Measurements from ENCODE around the gene SORCS2. TPM values are rescaled to one million over a fixed set of nuclear protein-coding genes. Genes with fewer than 3 reads are reported as not detected.

Gene SORCS2
- polyA plus RNA-seq, 1 donor (not counting 4 experiments of a cell fraction or from before 2014, with no cell fraction given) = 0.09 TPM

DNA sequence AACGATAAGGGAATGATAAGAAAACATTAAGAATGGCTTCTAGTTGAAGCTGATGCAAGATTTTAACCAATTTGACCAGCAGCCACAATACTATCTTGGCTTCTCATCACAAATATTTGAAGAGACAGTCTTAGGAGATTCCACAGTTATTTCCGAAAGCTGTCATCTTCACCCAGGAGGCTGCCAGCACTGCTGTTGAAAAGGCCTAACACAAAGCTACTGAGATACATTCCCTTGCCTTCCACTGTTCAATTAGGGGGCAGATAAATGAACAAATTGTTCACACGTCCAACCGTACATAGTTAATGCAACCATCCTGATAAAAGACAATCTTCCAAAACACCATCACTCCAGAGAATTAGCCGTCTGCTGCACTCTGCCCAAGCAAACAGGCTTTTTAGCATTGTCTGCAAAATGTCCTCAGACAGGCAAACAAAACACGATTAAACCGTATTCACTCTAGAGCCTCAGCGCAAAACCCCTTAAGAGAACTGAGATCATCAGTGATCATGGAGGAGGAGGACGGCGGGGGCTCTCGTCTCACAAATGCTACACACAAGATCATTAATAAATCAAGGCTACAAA, 432.1 kb downstream of the SORCS2 start:
- Histone ChIP-seq H3K4me1 (ENCODE audit: control insufficient read depth, extremely low read depth, insufficient read depth, low read length) (no peaks in the 10 kb centered on the region), H3K9me1 (ENCODE audit: control insufficient read depth, extremely low read depth, insufficient read depth, low read length) (no peaks in the 10 kb centered on the region), H4K20me1 (ENCODE audit: control insufficient read depth, extremely low read depth, insufficient read depth, low read length) (no peaks in the 10 kb centered on the region), H3K27me3 (ENCODE audit: control insufficient read depth, extremely low read depth, insufficient read depth, low read length) (no peaks in the 10 kb centered on the region), H3K36me3 (ENCODE audit: control insufficient read depth in 2 of 2, extremely low read depth in 1 of 2, insufficient read depth in 2 of 2, low read length in 2 of 2) (no peaks in the 10 kb centered on the region), H3K4me3 (ENCODE audit: control insufficient read depth in 2 of 3, extremely low read depth in 1 of 3, insufficient read depth in 2 of 3, low read depth in 1 of 3, low read length in 3 of 3) (no peak overlapping the region), H3K9ac (ENCODE audit: control insufficient read depth, extremely low read depth, insufficient read depth, low read length) (no peak overlapping the region), H3K4me2 (ENCODE audit: control insufficient read depth, extremely low read depth, insufficient read depth, low read depth, low read length) (no peak overlapping the region), H3K27ac (ENCODE audit: control insufficient read depth, insufficient read depth, low read length) (no peak overlapping the region), H2AFZ (ENCODE audit: control insufficient read depth, low read length) (no peak overlapping the region), H3K9me3 (ENCODE audit: control insufficient read depth, low read depth, low read length) (peaks cover under 1% of the 10 kb centered on the region), H3K79me2 (ENCODE audit: control insufficient read depth, insufficient read depth, low read length) (no peaks in the 10 kb centered on the region)
- DNase-seq (ENCODE audit: low read depth, low spot score) (no peak), FAIRE-seq (no peak)
- no peak for TF ChIP-seq CTCF (optimal IDR thresholded peaks at IDR 0.05 in 1 of 3, IDR thresholded peaks at IDR 0.05 in 1 of 3, conservative IDR thresholded peaks at IDR 0.05 in 1 of 3; ENCODE audit: extremely low read depth in 1 of 3, insufficient read depth in 2 of 3, low read length in 3 of 3)
- TF ChIP-seq EZH2 (IDR thresholded peaks at IDR 0.05; ENCODE audit: low read length) = no peak
- dilution Hi-C loops (cut with MboI; ENCODE audit: extremely low pct_ligation_motif_present, low sequenced_read_pairs) = no loop called here

GRCh38 chr4:7625071-7625470, 432.7 kb downstream of the SORCS2 start:
- DNase-seq (ENCODE audit: low read depth, low spot score) (no peak), FAIRE-seq (no peak)
- no peak overlapping the region for H3K4me3 ChIP-seq (ENCODE audit: control insufficient read depth in 2 of 3, extremely low read depth in 1 of 3, insufficient read depth in 2 of 3, low read depth in 1 of 3, low read length in 3 of 3)
- H3K27me3 ChIP-seq (ENCODE audit: control insufficient read depth, extremely low read depth, insufficient read depth, low read length) = no peaks in the 10 kb centered on the region
- H3K9me3 ChIP-seq (ENCODE audit: control insufficient read depth, low read depth, low read length) = peaks cover 6% of the 10 kb centered on the region
- H3K36me3 ChIP-seq (ENCODE audit: control insufficient read depth in 2 of 2, extremely low read depth in 1 of 2, insufficient read depth in 2 of 2, low read length in 2 of 2) = no peaks in the 10 kb centered on the region
- TF ChIP-seq EZH2 (IDR thresholded peaks at IDR 0.05; ENCODE audit: low read length) (no peak), CTCF (optimal IDR thresholded peaks at IDR 0.05 in 1 of 3, IDR thresholded peaks at IDR 0.05 in 1 of 3, conservative IDR thresholded peaks at IDR 0.05 in 1 of 3; ENCODE audit: extremely low read depth in 1 of 3, insufficient read depth in 2 of 3, low read length in 3 of 3) (no peak)
- H4K20me1 ChIP-seq (ENCODE audit: control insufficient read depth, extremely low read depth, insufficient read depth, low read length) = no peaks in the 10 kb centered on the region
- dilution Hi-C loops (cut with MboI; ENCODE audit: extremely low pct_ligation_motif_present, low sequenced_read_pairs) = no loop called here
- H3K4me1 ChIP-seq (ENCODE audit: control insufficient read depth, extremely low read depth, insufficient read depth, low read length) = no peaks in the 10 kb centered on the region
- H3K79me2 ChIP-seq (ENCODE audit: control insufficient read depth, insufficient read depth, low read length) = no peaks in the 10 kb centered on the region
- no peak overlapping the region for H3K27ac ChIP-seq (ENCODE audit: control insufficient read depth, insufficient read depth, low read length)
- H3K9ac ChIP-seq (ENCODE audit: control insufficient read depth, extremely low read depth, insufficient read depth, low read length) = no peak overlapping the region
- H3K9me1 ChIP-seq (ENCODE audit: control insufficient read depth, extremely low read depth, insufficient read depth, low read length) = no peaks in the 10 kb centered on the region
- no peak overlapping the region for H3K4me2 ChIP-seq (ENCODE audit: control insufficient read depth, extremely low read depth, insufficient read depth, low read depth, low read length)
- H2AFZ ChIP-seq (ENCODE audit: control insufficient read depth, low read length) = no peak overlapping the region

Data from keratinocyte (primary cell).